ENCODE data around the gene SRSF10.

Gene SRSF10

GRCh38 chr1:24021403-24022266, 41.5 kb upstream of the SRSF10 start:
- Histone ChIP-seq H3K27ac (ENCODE audit: low read depth, low read length, poor library complexity, severe bottlenecking) (no peak overlapping the region), H3K4me2 (ENCODE audit: low read length) (no peak overlapping the region), H4K20me1 (ENCODE audit: insufficient read depth, low read length) (no peaks in the 10 kb centered on the region), H3K9me3 (ENCODE audit: low read length) (no peaks in the 10 kb centered on the region), H2AFZ (ENCODE audit: low read length) (no peak overlapping the region), H3K9ac (ENCODE audit: low read length) (no peak overlapping the region), H3K4me1 (ENCODE audit: insufficient read depth, low read length, severe bottlenecking) (no peaks in the 10 kb centered on the region), H3F3A (ENCODE audit: insufficient read depth, low read length) (no peaks in the 10 kb centered on the region), H3K36me3 (ENCODE audit: insufficient read depth, low read length) (no peaks in the 10 kb centered on the region), H3K79me2 (ENCODE audit: insufficient read depth, low read length) (no peaks in the 10 kb centered on the region), H3K4me3 (ENCODE audit: low read depth, low read length, poor library complexity, severe bottlenecking) (no peak overlapping the region), H3K27me3 (ENCODE audit: insufficient read depth, low read length) (no peaks in the 10 kb centered on the region), H3K9me2 (ENCODE audit: low read depth, low read length) (no peaks in the 10 kb centered on the region)
- TF ChIP-seq, protein P1, sequence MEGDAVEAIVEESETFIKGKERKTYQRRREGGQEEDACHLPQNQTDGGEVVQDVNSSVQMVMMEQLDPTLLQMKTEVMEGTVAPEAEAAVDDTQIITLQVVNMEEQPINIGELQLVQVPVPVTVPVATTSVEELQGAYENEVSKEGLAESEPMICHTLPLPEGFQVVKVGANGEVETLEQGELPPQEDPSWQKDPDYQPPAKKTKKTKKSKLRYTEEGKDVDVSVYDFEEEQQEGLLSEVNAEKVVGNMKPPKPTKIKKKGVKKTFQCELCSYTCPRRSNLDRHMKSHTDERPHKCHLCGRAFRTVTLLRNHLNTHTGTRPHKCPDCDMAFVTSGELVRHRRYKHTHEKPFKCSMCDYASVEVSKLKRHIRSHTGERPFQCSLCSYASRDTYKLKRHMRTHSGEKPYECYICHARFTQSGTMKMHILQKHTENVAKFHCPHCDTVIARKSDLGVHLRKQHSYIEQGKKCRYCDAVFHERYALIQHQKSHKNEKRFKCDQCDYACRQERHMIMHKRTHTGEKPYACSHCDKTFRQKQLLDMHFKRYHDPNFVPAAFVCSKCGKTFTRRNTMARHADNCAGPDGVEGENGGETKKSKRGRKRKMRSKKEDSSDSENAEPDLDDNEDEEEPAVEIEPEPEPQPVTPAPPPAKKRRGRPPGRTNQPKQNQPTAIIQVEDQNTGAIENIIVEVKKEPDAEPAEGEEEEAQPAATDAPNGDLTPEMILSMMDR (IDR thresholded peaks at IDR 0.05; ENCODE audit: low read length), result no peak
- no peak for TF ChIP-seq EZH2 (IDR thresholded peaks at IDR 0.05; ENCODE audit: borderline replicate concordance, low read length)

DNA sequence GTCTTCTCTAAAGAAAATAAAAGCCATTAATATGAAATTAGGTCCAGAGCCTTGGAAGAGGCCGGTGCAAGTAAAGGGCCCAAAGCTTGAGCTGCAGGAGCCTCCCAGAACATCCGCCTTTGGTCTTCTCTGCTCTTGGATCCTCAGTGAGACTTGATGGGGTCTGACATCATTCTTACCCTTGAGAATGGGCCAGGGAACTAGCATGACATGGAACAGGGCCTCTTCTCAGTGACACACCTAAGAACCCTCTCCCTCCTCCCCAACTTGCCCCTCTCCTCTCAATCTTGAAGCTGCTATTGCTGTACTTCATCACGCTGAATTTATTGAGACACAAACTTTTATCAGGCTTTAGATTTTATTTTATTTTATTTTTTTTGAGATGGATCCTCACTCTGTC, 40.3 kb upstream of the SRSF10 start:
- Histone ChIP-seq H3K4me2 (ENCODE audit: low read length) (no peak overlapping the region), H3K9me2 (ENCODE audit: low read depth, low read length) (no peaks in the 10 kb centered on the region), H3K9me3 (ENCODE audit: low read length) (no peaks in the 10 kb centered on the region), H3K9ac (ENCODE audit: low read length) (no peak overlapping the region), H2AFZ (ENCODE audit: low read length) (no peak overlapping the region), H3K4me3 (ENCODE audit: low read depth, low read length, poor library complexity, severe bottlenecking) (no peak overlapping the region), H3K27ac (ENCODE audit: low read depth, low read length, poor library complexity, severe bottlenecking) (no peak overlapping the region), H3K79me2 (ENCODE audit: insufficient read depth, low read length) (no peaks in the 10 kb centered on the region), H4K20me1 (ENCODE audit: insufficient read depth, low read length) (no peaks in the 10 kb centered on the region), H3F3A (ENCODE audit: insufficient read depth, low read length) (no peaks in the 10 kb centered on the region), H3K36me3 (ENCODE audit: insufficient read depth, low read length) (no peaks in the 10 kb centered on the region), H3K4me1 (ENCODE audit: insufficient read depth, low read length, severe bottlenecking) (no peaks in the 10 kb centered on the region), H3K27me3 (ENCODE audit: insufficient read depth, low read length) (no peaks in the 10 kb centered on the region)
- TF ChIP-seq, protein P1 (IDR thresholded peaks at IDR 0.05; ENCODE audit: low read length), result no peak
- no peak for TF ChIP-seq EZH2 (IDR thresholded peaks at IDR 0.05; ENCODE audit: borderline replicate concordance, low read length)

GRCh38 chr1:24020025-24020424, 39.9 kb upstream of the SRSF10 start:
- Histone ChIP-seq H3K4me1 (ENCODE audit: insufficient read depth, low read length, severe bottlenecking) (no peaks in the 10 kb centered on the region), H3K9ac (ENCODE audit: low read length) (no peak overlapping the region), H3K4me3 (ENCODE audit: low read depth, low read length, poor library complexity, severe bottlenecking) (no peak overlapping the region), H3K27ac (ENCODE audit: low read depth, low read length, poor library complexity, severe bottlenecking) (no peak overlapping the region), H3K4me2 (ENCODE audit: low read length) (no peak overlapping the region), H2AFZ (ENCODE audit: low read length) (no peak overlapping the region), H3K9me3 (ENCODE audit: low read length) (no peaks in the 10 kb centered on the region), H3K9me2 (ENCODE audit: low read depth, low read length) (no peaks in the 10 kb centered on the region), H3K79me2 (ENCODE audit: insufficient read depth, low read length) (no peaks in the 10 kb centered on the region), H4K20me1 (ENCODE audit: insufficient read depth, low read length) (no peaks in the 10 kb centered on the region), H3K27me3 (ENCODE audit: insufficient read depth, low read length) (no peaks in the 10 kb centered on the region), H3K36me3 (ENCODE audit: insufficient read depth, low read length) (no peaks in the 10 kb centered on the region), H3F3A (ENCODE audit: insufficient read depth, low read length) (no peaks in the 10 kb centered on the region)
- TF ChIP-seq, protein P1 (IDR thresholded peaks at IDR 0.05; ENCODE audit: low read length), result no peak
- no peak for TF ChIP-seq EZH2 (IDR thresholded peaks at IDR 0.05; ENCODE audit: borderline replicate concordance, low read length)
